ENCODE data around the gene NR1I3.

GRCh38 chr1:161199506-161200139 is 38.4 kb downstream of the NR1I3 start:
- no peak for TF ChIP-seq CTCF (IDR thresholded peaks at IDR 0.05; ENCODE audit: insufficient read depth, low read depth, low read length)
- TF ChIP-seq EZH2 (IDR thresholded peaks at IDR 0.05; ENCODE audit: insufficient read depth, low read length): no peak
